NT2/D1 (cell line): ENCODE data around the gene LBHD2.

ENCODE experiments used
- SUZ12 ChIP-seq: IDR thresholded peaks from 2 replicates; pipeline ENCODE4 v1.6.1; 2011; ENCODE audit not compliant: insufficient read length, insufficient read depth; ENCODE audit errors: extremely low read depth
- YY1 ChIP-seq: IDR thresholded peaks from 2 replicates; pipeline ENCODE4 v1.6.1; 2011; ENCODE audit not compliant: insufficient read length, insufficient read depth
- ZNF274 ChIP-seq: IDR thresholded peaks from 2 replicates; pipeline ENCODE4 v1.6.1; 2011; ENCODE audit warnings: mild to moderate bottlenecking, low read depth, low read length

- no peak for TF ChIP-seq YY1
- no peak for TF ChIP-seq ZNF274
- TF ChIP-seq SUZ12, result no peak
These were observed 40.6 kb upstream of the LBHD2 start for GRCh38 chr14:103043257-103044015.
